Subcutaneous adipose tissue (tissue), 4 donors: ENCODE data around the gene RPL26. TPM values are rescaled to one million over a fixed set of nuclear protein-coding genes. Genes with fewer than 3 reads are reported as not detected.

ENCODE experiments used
- CTCF ChIP-seq: fragments of 450-650 bp; IDR thresholded peaks from one replicate; pipeline ENCODE4 v1.5.1; 2016; ENCODE audit warnings: low read depth, mild to moderate bottlenecking, control low read depth, antibody characterized with exemption, moderate library complexity
- total RNA-seq, 4 donors: library from RNA; depleted of rRNA; stranded (reverse); fragments of >200 nt; gene quantifications; one replicate each; pipeline ENCODE4 v1.1.0, GENCODE V29; 2016

RPL26 gene
- total RNA-seq, 4 donors from 2014 or later: 2,871 to 4,677 (median 3,762) TPM

DNA sequence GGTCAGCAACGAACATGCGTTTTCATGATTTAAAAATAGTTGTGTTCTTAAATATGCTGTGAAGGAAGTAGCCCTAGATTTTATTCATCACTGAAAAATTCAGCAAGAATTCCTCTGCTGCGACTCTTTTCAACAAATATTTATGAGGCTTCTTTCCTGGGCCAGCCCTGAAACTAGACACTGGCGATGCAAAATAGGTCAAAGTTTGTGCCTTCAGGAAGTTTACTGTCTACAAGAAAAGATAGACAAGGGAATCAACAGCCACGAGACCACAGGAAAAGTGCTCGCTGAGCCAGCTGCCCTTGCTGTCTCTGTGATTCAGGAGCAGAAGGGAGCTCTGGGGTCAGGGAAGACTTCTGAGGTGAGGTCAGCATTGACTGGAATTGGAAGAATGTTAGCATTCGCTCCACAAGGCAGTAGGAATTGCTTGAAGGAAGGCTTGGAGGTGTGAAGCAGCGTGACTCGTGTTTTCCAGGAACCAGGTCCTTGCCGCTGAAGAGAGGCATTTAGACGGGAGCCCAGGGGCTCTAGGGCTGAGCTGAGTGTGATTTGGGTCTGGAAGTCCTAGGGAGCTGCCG is 1.9 kb upstream of the RPL26 start:
- TF ChIP-seq CTCF: no peak

DNA sequence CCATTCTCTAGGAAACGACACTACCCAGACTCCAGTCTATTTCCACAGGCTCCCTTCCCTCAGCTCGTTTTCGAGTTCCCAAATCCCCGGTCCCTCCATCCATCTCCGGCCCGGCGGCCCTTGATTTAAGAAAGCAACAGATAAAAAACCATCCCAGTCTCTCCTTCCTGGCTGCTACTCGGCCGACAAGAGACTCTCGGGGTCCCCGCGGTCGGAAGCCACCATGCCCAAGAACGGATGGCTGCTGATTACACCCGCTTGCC is 182 bp downstream of the RPL26 start:
- no peak for TF ChIP-seq CTCF

DNA sequence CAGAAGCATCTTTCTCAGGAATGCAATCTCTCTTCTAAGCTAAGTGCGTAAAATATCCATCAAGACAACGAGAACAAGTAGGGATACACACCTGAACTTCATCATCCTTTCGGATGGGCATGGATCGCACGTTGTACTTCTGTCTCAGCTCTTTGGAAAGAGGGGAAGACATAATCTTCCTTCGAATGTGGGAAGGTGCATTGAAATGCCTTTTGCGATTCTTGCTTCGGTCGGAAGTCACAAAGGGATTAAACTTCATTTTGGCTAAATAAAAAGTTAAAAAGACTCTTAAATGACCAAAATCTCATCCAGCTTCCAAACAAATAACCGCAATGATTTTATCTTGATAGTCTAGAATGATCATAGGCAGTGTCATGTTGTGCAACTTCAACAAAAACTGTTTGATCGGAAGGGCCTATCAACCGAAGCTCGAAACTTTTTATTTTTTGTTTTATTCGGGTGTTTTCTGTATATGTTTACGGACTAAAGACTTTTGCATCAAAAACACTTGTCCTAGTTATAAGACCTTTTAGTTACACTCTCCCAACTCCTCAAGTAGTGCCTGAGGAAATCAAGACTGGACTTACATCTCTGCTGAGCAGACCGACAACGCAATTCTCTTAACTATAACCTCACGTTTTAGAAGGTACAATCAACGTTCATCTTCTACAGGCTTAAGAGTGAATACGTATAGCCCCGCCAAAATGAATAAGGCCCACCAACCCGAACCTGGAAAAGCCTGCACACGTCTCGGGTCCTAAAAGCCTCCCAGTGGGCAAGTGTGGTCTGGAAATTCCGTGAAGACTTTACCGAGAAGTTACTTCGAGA is 727 bp downstream of the RPL26 start:
- no peak for TF ChIP-seq CTCF

DNA sequence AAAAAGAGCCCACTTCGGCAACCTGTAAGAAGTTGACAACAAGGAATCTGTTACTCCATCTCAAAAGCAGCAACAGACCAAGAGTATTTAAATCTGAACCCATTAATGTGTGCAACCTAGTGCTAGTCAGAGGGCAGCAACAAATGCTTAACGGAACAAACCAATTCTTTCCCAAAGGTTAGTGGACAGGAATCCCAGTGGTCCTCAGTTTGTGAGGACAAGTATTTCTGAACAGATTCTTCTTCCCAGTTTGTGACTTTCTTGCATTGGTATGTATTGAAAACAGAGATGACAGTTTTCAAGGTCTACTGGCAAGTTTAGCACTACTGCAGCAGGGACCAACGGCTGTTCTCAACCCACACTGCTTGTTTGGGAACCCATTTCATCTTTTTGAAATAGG is 2.9 kb downstream of the RPL26 start:
- TF ChIP-seq CTCF: no peak

- no peak for TF ChIP-seq CTCF
Measured at GRCh38 chr17:8377422-8377821, 5.6 kb downstream of the RPL26 start.

DNA sequence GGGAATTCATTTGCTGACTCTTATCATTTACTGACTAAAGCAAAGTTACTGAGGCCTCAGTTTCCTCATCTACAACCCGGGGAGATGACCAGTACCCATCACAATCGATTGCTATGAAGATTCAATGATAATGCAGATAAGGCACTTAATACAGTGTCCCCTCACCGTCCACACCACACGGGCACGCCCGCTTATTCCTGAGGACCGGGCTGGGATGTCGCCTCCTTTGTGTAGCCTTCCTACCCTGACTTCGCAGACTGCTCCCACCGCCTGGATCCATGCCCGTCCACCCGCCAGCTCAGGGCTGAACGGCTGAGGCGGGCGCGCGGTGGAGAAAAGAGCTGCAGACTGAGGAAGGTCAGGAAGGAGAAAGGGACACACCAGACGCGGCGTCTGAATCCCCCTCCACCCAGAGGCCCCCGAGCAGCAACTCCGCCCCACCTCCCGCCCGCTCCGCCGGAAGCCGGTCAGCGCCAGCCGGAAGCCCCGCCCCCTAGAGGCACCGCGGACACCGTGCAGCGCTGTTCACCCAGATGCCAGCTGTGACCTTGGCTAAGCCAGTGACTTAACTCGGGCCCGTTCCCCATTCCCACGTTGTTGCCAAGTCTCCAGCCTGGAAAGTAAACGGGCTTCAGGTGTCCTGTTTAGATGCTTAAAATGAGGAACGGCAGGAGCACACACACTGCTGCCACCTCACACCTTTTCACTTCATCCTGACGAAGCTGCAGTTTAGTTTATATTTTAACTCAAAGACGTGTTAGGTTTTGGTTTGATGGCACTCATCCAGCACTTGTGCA is 6.5 kb downstream of the RPL26 start, which contains the start of gene KRABD2:
TSS of gene KRABD2 (minus strand) at position 434 of the 797 bp plus-strand sequence.
- TF ChIP-seq CTCF: no peak

GRCh38 chr17:8375738-8376259 is 7.2 kb downstream of the RPL26 start:
- no peak for TF ChIP-seq CTCF
